Neural progenitor cell (in vitro differentiated cells): ENCODE data around the gene MGAT4A. TPM values are rescaled to one million over a fixed set of nuclear protein-coding genes. Genes with fewer than 3 reads are reported as not detected.

Source experiments
- DNase-seq: peaks from one replicate; pipeline ENCODE4 v3.0.0-alpha.2; 2016; ENCODE audit warnings: low spot score
- H2AFZ ChIP-seq: fragments of 200-600 bp; sonication (generic); replicated peaks from 2 replicates; pipeline ENCODE4 v1.6.1; 2016; ENCODE audit warnings: antibody characterized with exemption
- H3F3A ChIP-seq: fragments of 200-600 bp; sonication (generic); 2 replicates; pipeline ENCODE4 v1.6.1; 2016; ENCODE audit warnings: antibody characterized with exemption, low read depth
- H3K27ac ChIP-seq: fragments of 200-600 bp; sonication (generic); 2 replicates; pipeline ENCODE4 v1.5.1; 2016; ENCODE audit warnings: mild to moderate bottlenecking
- H3K27me3 ChIP-seq: fragments of 200-600 bp; sonication (generic); 2 replicates; pipeline ENCODE4 v1.6.1; 2016; ENCODE audit warnings: mild to moderate bottlenecking, moderate library complexity
- H3K36me3 ChIP-seq: fragments of 200-600 bp; sonication (generic); 2 replicates; pipeline ENCODE4 v1.5.1; 2016
- H3K4me1 ChIP-seq: fragments of 200-600 bp; sonication (generic); 2 replicates; pipeline ENCODE4 v1.6.1; 2016; ENCODE audit warnings: mixed run types
- H3K4me2 ChIP-seq: fragments of 200-600 bp; sonication (generic); 2 replicates; pipeline ENCODE4 v1.6.1; 2016
- H3K4me3 ChIP-seq: fragments of 200-600 bp; sonication (generic); 2 replicates; pipeline ENCODE4 v1.5.1; 2016
- H3K79me2 ChIP-seq: fragments of 200-600 bp; sonication (generic); 2 replicates; pipeline ENCODE4 v1.6.1; 2016; ENCODE audit warnings: low read depth
- H3K9ac ChIP-seq: fragments of 200-600 bp; sonication (generic); 2 replicates; pipeline ENCODE4 v1.6.1; 2016
- H3K9me3 ChIP-seq: fragments of 200-600 bp; sonication (generic); 2 replicates; pipeline ENCODE4 v1.5.1; 2016; ENCODE audit warnings: low read depth
- H4K20me1 ChIP-seq: fragments of 200-600 bp; sonication (generic); 2 replicates; pipeline ENCODE4 v1.6.1; 2016; ENCODE audit warnings: low read depth
- H3K27ac Mint-ChIP-seq: 3 replicates; pipeline ENCODE4 v1.8.0; 2021; ENCODE audit warnings: mixed read lengths
- H3K27me3 Mint-ChIP-seq: 2 replicates; pipeline ENCODE4 v1.8.0; 2022; ENCODE audit warnings: low read depth, mild to moderate bottlenecking, inconsistent platforms, moderate library complexity, mixed read lengths; ENCODE audit not compliant: insufficient read depth
- H3K36me3 Mint-ChIP-seq: 3 replicates; pipeline ENCODE4 v1.8.0; 2021; ENCODE audit warnings: mixed read lengths
- H3K4me1 Mint-ChIP-seq: 3 replicates; pipeline ENCODE4 v1.8.0; 2021; ENCODE audit warnings: mixed read lengths
- H3K4me3 Mint-ChIP-seq: 3 replicates; pipeline ENCODE4 v1.8.0; 2021; ENCODE audit warnings: mild to moderate bottlenecking, moderate library complexity, mixed read lengths
- H3K9me3 Mint-ChIP-seq: 3 replicates; pipeline ENCODE4 v1.8.0; 2020; ENCODE audit warnings: mixed read lengths
- CTCF ChIP-seq: fragments of 200-600 bp; sonication (generic); IDR thresholded peaks from 2 replicates; pipeline ENCODE4 v1.5.1; 2017; ENCODE audit warnings: antibody characterized with exemption, mild to moderate bottlenecking
- EZH2 ChIP-seq: fragments of 200-600 bp; sonication (generic); IDR thresholded peaks from 2 replicates; pipeline ENCODE4 v1.6.1; 2017; ENCODE audit warnings: antibody characterized with exemption, mild to moderate bottlenecking, moderate library complexity
- EZH2phosphoT487 ChIP-seq: fragments of 200-600 bp; sonication (generic); IDR thresholded peaks from 2 replicates; pipeline ENCODE4 v1.6.1; 2017; ENCODE audit warnings: antibody characterized with exemption
- total RNA-seq: library from RNA; depleted of rRNA; stranded (reverse); fragments of >200 nt; gene quantifications from 2 replicates; pipeline ENCODE4 v1.2.3, GENCODE V29; 2015; ENCODE audit warnings: low replicate concordance

The MGAT4A gene
- total RNA-seq, 1 donor from 2014 or later: 8.0 TPM

GRCh38 chr2:98634406-98635092 lies 96.4 kb downstream of the MGAT4A start:
- H3K4me1 ChIP-seq: peaks cover 4% of the 10 kb centered on the region
- peak overlapping the region; percentile 13 for H3K4me2 ChIP-seq
- H3K27me3 ChIP-seq: no peaks in the 10 kb centered on the region
- peak; percentile 65 for DNase-seq
- no peaks in the 10 kb centered on the region for H3K9me3 Mint-ChIP-seq
- H3K9ac ChIP-seq: no peak overlapping the region
- no peaks in the 10 kb centered on the region for H3K79me2 ChIP-seq
- no peak overlapping the region for H3K27ac Mint-ChIP-seq
- H3K4me3 ChIP-seq: no peak overlapping the region
- peak overlapping the region; percentile 18 for H3K27ac ChIP-seq
- H3K36me3 Mint-ChIP-seq: no peaks in the 10 kb centered on the region
- no peak overlapping the region for H3K4me3 Mint-ChIP-seq
- H3K4me1 Mint-ChIP-seq: peaks cover 6% of the 10 kb centered on the region
- H4K20me1 ChIP-seq: no peaks in the 10 kb centered on the region
- no peak for TF ChIP-seq EZH2phosphoT487
- peak; percentile 65 for TF ChIP-seq CTCF
- peak overlapping the region; percentile 22 for H2AFZ ChIP-seq
- H3K27me3 Mint-ChIP-seq: no peaks in the 10 kb centered on the region
- H3K36me3 ChIP-seq: no peaks in the 10 kb centered on the region
- peaks cover 8% of the 10 kb centered on the region for H3F3A ChIP-seq
- H3K9me3 ChIP-seq: no peaks in the 10 kb centered on the region

- H3K27ac ChIP-seq: no peak overlapping the region
- H3K79me2 ChIP-seq: no peaks in the 10 kb centered on the region
- Mint-ChIP-seq H3K27ac (no peak overlapping the region), H3K9me3 (no peaks in the 10 kb centered on the region), H3K4me3 (no peak overlapping the region), H3K27me3 (no peaks in the 10 kb centered on the region), H3K36me3 (no peaks in the 10 kb centered on the region), H3K4me1 (peaks cover 6% of the 10 kb centered on the region)
- H4K20me1 ChIP-seq: no peaks in the 10 kb centered on the region
- no peaks in the 10 kb centered on the region for H3K27me3 ChIP-seq
- peaks cover 8% of the 10 kb centered on the region for H3F3A ChIP-seq
- DNase-seq: no peak
- no peak overlapping the region for H2AFZ ChIP-seq
- no peak overlapping the region for H3K4me3 ChIP-seq
- no peaks in the 10 kb centered on the region for H3K36me3 ChIP-seq
- H3K9me3 ChIP-seq: no peaks in the 10 kb centered on the region
- H3K9ac ChIP-seq: no peak overlapping the region
- H3K4me2 ChIP-seq: no peak overlapping the region
- TF ChIP-seq CTCF (no peak), EZH2phosphoT487 (no peak), EZH2 (no peak)
- H3K4me1 ChIP-seq: peaks cover 4% of the 10 kb centered on the region
Observed at GRCh38 chr2:98632351-98632750, 98.6 kb downstream of the MGAT4A start.

GRCh38 chr2:98623657-98624056 lies 107.3 kb downstream of the MGAT4A start:
- H3K36me3 Mint-ChIP-seq: peaks cover 2% of the 10 kb centered on the region
- Histone ChIP-seq H3F3A (no peaks in the 10 kb centered on the region), H3K9me3 (no peaks in the 10 kb centered on the region), H3K9ac (no peak overlapping the region), H4K20me1 (no peaks in the 10 kb centered on the region), H3K4me2 (no peak overlapping the region), H3K27ac (no peak overlapping the region), H3K36me3 (no peaks in the 10 kb centered on the region), H2AFZ (no peak overlapping the region), H3K4me3 (no peak overlapping the region), H3K27me3 (no peaks in the 10 kb centered on the region), H3K4me1 (no peaks in the 10 kb centered on the region), H3K79me2 (no peaks in the 10 kb centered on the region)
- no peaks in the 10 kb centered on the region for H3K4me1 Mint-ChIP-seq
- no peak overlapping the region for H3K4me3 Mint-ChIP-seq
- no peak for TF ChIP-seq EZH2phosphoT487
- TF ChIP-seq CTCF: no peak
- TF ChIP-seq EZH2: no peak
- no peak for DNase-seq
- H3K27ac Mint-ChIP-seq: no peak overlapping the region
- H3K9me3 Mint-ChIP-seq: no peaks in the 10 kb centered on the region
- no peaks in the 10 kb centered on the region for H3K27me3 Mint-ChIP-seq
